ENCODE data around the gene GHRL.
A peak's percentile ranks its signal among the peaks of the same experiment; 100 is the strongest.

Gene GHRL

DNA sequence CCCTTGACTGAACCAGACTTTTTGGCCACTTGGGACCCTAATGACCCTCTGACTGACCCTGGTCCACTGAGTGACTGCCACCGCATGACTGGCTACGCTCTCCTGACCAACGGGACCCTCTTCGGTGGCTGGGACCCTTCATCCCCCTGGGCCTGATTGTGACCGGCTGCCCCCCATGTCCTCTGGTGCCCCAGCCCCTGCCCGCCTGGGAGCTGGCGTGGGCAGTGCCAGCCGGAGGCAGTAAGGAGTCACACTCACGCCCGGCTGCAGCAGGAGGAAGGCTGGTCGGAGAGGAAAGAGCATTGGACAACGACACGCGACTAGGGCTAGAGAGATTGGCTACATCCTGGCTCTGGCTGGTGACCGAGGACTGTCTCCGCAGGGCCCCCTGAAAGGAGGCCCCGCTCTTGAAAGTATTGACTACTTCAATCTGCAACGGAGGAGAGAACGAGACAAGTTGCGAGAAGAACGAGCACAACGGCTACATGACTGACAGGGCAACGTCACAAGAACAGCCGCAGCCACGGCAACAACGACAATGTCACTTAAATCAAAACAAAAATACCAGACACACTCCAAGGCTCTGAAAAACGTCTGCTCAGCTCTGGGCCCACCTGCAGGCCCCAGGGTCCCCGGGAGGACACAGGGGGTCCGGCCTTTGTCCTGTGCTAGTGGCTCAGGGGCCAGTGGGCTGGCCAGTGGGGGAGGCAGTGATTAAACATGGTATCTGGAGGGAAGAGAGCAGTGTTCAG lies 43.3 kb upstream of the GHRL start:
- Histone ChIP-seq H3K4me2 (peak overlapping the region; percentile 89), H3K27me3 (no peaks in the 10 kb centered on the region), H3K27ac (peak overlapping the region; percentile 87), H3K4me3 (no peak overlapping the region), H3K9me3 (no peaks in the 10 kb centered on the region), H3K36me3 (peaks cover 51% of the 10 kb centered on the region), H3K4me1 (peaks cover 100% of the 10 kb centered on the region), H4K20me1 (no peaks in the 10 kb centered on the region), H3K9ac (peak overlapping the region; percentile 25; the same call in 1 of the 2 replicates)
- TF ChIP-seq Cebpa-rat (IDR thresholded peaks at IDR 0.05): no peak

- no peak for TF ChIP-seq Cebpa-rat (IDR thresholded peaks at IDR 0.05)
- Histone ChIP-seq H3K27me3 (no peaks in the 10 kb centered on the region), H3K27ac (peak overlapping the region; percentile 87), H3K9me3 (no peaks in the 10 kb centered on the region), H3K4me3 (no peak overlapping the region), H4K20me1 (no peaks in the 10 kb centered on the region), H3K4me1 (peaks cover 95% of the 10 kb centered on the region), H3K9ac (peak overlapping the region; percentile 8; the same call in 1 of the 2 replicates), H3K4me2 (peak overlapping the region; percentile 89), H3K36me3 (peaks cover 51% of the 10 kb centered on the region)
These were observed 42.5 kb upstream of the GHRL start for GRCh38 chr3:10335190-10335738.

DNA sequence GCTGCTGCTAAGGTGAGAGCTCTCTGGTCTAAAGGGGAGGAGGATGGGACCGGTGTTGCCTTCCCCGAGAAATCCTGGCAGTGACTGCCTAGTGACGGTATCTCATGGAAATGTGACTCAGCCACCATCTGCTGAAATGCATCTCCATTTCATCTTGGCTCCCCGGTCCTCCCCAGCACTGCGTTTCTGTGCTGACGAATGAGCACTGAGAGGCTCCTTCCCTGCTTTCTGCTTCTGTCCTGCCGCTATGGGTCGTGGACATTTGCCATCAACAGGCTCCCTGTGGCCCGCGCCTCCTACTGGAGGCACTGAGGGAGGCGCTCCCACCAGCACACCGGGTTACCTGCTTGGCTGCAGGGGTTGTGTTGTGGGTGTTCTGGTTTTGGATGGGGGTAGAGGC lies 41.7 kb upstream of the GHRL start:
- Histone ChIP-seq H4K20me1 (no peaks in the 10 kb centered on the region), H3K9ac (peak overlapping the region; percentile 63; the same call in 1 of the 2 replicates), H3K27ac (peak overlapping the region; percentile 87), H3K4me1 (peaks cover 90% of the 10 kb centered on the region), H3K4me2 (peak overlapping the region; percentile 89), H3K4me3 (no peak overlapping the region), H3K9me3 (no peaks in the 10 kb centered on the region), H3K36me3 (peaks cover 51% of the 10 kb centered on the region), H3K27me3 (no peaks in the 10 kb centered on the region)
- no peak for TF ChIP-seq Cebpa-rat (IDR thresholded peaks at IDR 0.05)

DNA sequence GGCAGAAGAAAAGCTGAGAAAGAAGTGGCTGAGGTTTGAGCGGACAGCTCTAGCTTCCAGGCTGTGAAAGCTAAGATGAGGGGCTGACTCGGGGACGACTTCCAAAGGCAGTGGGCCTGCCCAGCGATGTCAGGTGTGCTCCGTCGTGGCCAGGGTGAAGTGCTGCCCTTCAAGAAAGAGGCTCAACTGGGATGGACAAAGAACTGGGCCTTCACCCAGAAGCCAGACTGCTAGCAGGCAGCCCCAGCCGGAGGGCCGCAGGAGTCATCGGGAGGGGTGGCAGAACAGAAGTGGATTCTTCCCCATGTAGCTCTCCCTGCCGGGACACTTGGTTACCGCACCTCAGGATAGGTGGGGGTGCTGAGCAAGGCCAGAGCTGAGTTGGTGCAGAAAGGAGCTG lies 41.3 kb upstream of the GHRL start:
- Histone ChIP-seq H3K36me3 (peaks cover 51% of the 10 kb centered on the region), H3K9ac (peak overlapping the region; percentile 63; the same call in 1 of the 2 replicates), H3K4me3 (no peak overlapping the region), H3K9me3 (no peaks in the 10 kb centered on the region), H4K20me1 (no peaks in the 10 kb centered on the region), H3K4me1 (peaks cover 89% of the 10 kb centered on the region), H3K4me2 (peak overlapping the region; percentile 89), H3K27ac (peak overlapping the region; percentile 87), H3K27me3 (no peaks in the 10 kb centered on the region)
- TF ChIP-seq Cebpa-rat (IDR thresholded peaks at IDR 0.05): no peak

GRCh38 chr3:10333349-10333650 lies 40.6 kb upstream of the GHRL start:
- no peak for TF ChIP-seq Cebpa-rat (IDR thresholded peaks at IDR 0.05)
- Histone ChIP-seq H3K27ac (peak overlapping the region; percentile 87), H3K27me3 (no peaks in the 10 kb centered on the region), H4K20me1 (no peaks in the 10 kb centered on the region), H3K9ac (peak overlapping the region; percentile 63; the same call in 1 of the 2 replicates), H3K4me3 (no peak overlapping the region), H3K4me2 (peak overlapping the region; percentile 89), H3K4me1 (peaks cover 82% of the 10 kb centered on the region), H3K9me3 (no peaks in the 10 kb centered on the region), H3K36me3 (peaks cover 57% of the 10 kb centered on the region)

DNA sequence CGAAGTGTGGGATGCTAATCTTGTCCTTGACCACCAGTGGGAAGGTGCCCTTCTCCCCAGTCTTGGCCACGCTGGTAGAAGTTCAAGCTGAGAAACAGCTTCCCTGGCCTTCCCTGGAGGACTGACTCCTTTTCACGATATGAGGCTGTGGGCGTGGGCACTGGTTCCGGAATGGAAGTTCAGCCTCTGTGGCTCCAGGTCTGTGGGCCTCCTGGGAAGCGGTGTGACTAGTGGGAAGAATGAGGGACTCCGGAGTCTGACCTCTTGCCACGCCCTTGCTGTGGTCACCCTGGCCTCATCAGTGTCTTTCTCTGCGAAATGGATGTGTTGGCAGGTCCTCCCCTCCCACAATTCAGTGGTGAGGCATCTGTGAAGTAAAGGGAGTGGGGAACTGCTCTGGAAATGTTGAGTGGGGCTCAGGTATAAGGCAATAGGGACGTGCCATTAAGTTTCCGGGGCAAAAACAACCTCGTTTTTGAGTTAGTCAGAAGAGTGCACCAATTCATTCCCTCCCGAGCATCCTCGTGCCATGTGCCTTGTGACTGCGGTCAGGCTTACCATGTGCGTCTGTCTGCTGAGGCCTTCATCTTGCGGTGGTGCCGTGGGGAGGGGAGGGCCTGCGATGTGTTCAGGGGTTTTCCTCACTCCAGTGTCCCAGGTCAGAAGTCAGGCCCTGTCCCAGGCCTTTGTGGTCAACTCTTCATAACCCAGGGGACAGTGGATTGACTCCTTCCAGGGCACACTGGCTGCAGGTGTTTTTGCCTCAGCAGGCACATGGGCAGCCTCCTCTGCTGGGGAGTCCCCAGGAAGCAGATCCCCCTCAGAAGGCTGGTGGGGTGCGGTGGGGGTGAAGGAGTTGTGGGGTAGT lies 40.0 kb upstream of the GHRL start:
- TF ChIP-seq Cebpa-rat (IDR thresholded peaks at IDR 0.05): no peak
- Histone ChIP-seq H3K4me1 (peaks cover 76% of the 10 kb centered on the region), H3K9ac (no peak overlapping the region), H3K27ac (peak overlapping the region; percentile 87), H3K36me3 (peaks cover 61% of the 10 kb centered on the region), H3K27me3 (no peaks in the 10 kb centered on the region), H3K4me2 (peak overlapping the region; percentile 89), H4K20me1 (no peaks in the 10 kb centered on the region), H3K4me3 (no peak overlapping the region), H3K9me3 (no peaks in the 10 kb centered on the region)

DNA sequence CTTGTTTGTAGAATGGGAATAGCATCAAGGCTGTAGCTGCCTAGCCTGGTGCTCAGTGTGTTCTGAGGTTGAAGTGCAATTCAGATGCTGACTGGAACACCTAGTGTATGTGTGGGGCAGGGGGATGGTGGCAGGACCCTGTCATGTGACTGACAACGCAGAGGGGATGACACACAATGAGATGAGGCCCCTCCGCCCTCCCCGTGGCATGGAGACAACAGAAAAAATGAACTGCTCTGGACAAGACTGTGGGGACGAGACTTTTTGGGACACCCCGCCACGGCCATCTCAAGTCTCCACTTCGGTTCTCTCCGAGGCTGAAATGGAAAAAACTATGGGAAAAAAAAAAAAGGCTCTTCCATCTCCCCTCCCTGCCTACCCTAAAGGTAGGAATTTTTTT lies 38.6 kb upstream of the GHRL start:
- Histone ChIP-seq H3K4me2 (peak overlapping the region; percentile 89; the same call in 1 of the 2 replicates), H3K36me3 (peaks cover 71% of the 10 kb centered on the region), H4K20me1 (no peaks in the 10 kb centered on the region), H3K4me1 (peaks cover 62% of the 10 kb centered on the region), H3K27me3 (no peaks in the 10 kb centered on the region), H3K9ac (no peak overlapping the region), H3K27ac (no peak overlapping the region), H3K9me3 (no peaks in the 10 kb centered on the region), H3K4me3 (no peak overlapping the region)
- TF ChIP-seq Cebpa-rat (IDR thresholded peaks at IDR 0.05): no peak

- Histone ChIP-seq H3K4me3 (no peak overlapping the region), H3K4me1 (peaks cover 52% of the 10 kb centered on the region), H3K4me2 (no peak overlapping the region), H3K27me3 (no peaks in the 10 kb centered on the region), H3K27ac (no peak overlapping the region), H3K9me3 (no peaks in the 10 kb centered on the region), H3K9ac (no peak overlapping the region), H4K20me1 (no peaks in the 10 kb centered on the region), H3K36me3 (peaks cover 66% of the 10 kb centered on the region)
- no peak for TF ChIP-seq Cebpa-rat (IDR thresholded peaks at IDR 0.05)
These were observed 37.6 kb upstream of the GHRL start for GRCh38 chr3:10330319-10330718.

DNA sequence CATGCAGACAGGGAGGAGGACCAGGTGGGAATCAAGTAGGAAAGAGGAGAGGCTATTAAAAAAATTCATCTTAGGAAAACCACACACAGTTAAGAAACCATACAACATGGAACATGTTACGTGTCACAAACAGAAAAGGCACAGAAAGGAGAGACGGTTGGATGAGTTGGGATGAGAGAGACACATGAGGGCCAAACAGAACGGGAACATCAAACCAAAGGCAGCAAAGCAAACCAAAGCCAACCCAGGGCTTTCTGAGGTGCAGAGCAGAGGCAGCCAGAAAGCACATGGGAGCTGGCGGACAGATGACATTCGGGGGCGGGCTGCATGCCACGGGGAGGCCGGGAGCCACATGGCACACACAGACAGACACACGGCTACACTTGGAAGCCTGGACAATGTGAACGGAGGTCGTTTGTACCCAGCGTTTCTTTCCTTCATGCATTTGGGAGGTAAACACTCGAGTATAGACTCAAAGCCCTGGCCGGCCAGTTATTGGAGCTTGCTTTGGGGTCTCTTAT lies 36.8 kb upstream of the GHRL start:
- no peaks in the 10 kb centered on the region for H3K27me3 ChIP-seq
- peaks cover 62% of the 10 kb centered on the region for H3K36me3 ChIP-seq
- TF ChIP-seq Cebpa-rat (IDR thresholded peaks at IDR 0.05): no peak

More for the DNA sequence above, 36.8 kb upstream of the GHRL start:
- no peak overlapping the region for H3K9ac ChIP-seq
- no peaks in the 10 kb centered on the region for H4K20me1 ChIP-seq
- H3K9me3 ChIP-seq: no peaks in the 10 kb centered on the region
- no peak overlapping the region for H3K4me2 ChIP-seq
- peaks cover 44% of the 10 kb centered on the region for H3K4me1 ChIP-seq
- no peak overlapping the region for H3K4me3 ChIP-seq
- H3K27ac ChIP-seq: no peak overlapping the region

All from BLaER1 (cell line).